SW 1271 (cell line): ENCODE measurements around the gene KBTBD12.
A peak's percentile ranks its signal among the peaks of the same experiment; 100 is the strongest.

ENCODE experiments used
- DNase-seq, 2 experiments: peaks; one replicate each; lab custom pipeline; 2025; lab: John Stamatoyannopoulos, UW

The KBTBD12 gene

GRCh38 chr3:127953091-127954035 lies 38.3 kb downstream of the KBTBD12 start:
- no peak for DNase-seq

DNA sequence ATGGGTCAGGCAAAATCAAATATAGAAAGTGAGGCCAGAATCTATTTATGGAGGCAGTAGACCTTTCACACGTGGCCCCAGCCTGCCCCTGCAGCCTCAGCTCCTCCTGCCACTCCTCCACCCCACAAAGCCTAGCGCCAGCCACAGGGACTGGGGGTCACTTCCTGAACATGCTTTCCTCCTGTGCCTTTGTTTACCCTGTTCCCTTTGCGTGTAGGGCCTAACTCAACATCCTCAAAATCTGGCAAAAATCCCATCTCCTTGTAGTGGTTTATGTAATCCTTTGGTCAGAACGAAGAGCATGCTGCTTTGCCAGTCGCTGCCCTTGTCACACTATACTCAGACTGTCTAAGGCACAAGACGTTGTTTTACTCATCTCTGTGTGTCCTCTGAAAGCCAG lies 39.6 kb downstream of the KBTBD12 start:
- DNase-seq, result no peak

DNA sequence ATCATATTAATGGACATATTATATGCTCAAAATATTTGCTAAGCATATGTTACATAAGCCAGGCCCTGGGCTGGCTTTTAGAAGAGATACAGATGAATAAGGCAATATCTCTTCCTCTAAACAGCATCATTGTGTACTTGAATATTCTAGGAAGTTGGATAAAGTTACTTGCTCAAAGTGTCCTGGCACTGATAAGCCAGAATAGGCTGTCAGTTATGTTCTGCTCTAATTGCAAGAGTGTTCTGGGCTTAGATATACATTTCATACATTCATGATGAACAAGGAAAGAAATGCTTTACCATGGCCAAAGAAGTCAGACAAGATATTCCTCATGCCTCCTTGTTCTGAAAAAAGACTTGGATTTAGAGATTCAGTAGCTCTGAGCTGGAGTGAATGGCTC lies 40.7 kb downstream of the KBTBD12 start:
- no peak for DNase-seq

- DNase-seq, result no peak
Measured at GRCh38 chr3:127959041-127959440, 44.0 kb downstream of the KBTBD12 start.

- DNase-seq, result peak in 1 of 2 experiments; percentile 13
Measured at GRCh38 chr3:127959873-127960272, 44.8 kb downstream of the KBTBD12 start.

DNA sequence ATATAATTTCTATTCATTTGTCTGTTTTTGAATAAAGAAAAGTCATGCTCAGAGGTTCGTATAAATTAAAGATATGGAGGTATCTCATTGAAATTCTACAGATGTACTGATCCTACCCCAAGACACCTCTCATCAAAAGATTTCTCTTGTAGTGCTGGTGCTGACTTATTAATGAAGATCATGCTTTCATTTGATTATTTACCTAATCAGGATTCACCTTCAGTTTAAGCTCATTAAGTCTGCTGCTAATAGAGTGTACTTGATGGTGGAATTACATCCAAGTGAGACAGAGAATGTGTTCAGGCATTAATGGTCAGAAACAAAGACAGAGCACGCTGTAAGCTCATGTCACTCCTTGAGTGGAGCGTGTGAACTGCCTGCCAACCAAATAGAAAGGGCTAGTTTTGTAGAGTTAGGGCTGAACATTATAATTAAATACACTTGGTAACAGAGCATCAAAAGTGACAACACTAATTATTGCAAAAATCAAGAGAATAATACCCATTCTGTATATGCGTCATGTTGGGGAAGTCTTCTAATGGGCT lies 45.5 kb downstream of the KBTBD12 start:
- DNase-seq, result no peak

- DNase-seq, result no peak
Measured at GRCh38 chr3:127961124-127961523, 46.1 kb downstream of the KBTBD12 start.

DNA sequence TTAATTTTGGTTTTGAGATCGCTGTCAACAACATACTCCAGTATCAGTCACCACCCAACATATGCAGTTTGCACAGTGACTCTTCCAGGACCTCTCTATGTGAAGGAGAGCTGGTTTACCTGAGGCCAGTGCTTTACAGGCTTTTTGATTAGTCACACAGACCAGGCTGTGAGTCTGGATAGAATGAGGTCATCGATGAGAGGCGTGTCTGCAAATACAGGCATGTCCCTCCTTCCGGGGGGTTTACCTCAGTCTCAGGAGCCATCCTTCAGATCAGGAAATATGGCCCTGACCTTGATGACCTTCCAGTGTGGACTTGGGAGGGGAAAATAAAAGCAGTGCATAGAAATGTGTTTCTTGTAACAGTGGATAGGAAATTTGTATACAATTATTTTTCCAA lies 46.9 kb downstream of the KBTBD12 start:
- no peak for DNase-seq

- no peak for DNase-seq
Measured at GRCh38 chr3:127962937-127963336, 47.9 kb downstream of the KBTBD12 start.

DNA sequence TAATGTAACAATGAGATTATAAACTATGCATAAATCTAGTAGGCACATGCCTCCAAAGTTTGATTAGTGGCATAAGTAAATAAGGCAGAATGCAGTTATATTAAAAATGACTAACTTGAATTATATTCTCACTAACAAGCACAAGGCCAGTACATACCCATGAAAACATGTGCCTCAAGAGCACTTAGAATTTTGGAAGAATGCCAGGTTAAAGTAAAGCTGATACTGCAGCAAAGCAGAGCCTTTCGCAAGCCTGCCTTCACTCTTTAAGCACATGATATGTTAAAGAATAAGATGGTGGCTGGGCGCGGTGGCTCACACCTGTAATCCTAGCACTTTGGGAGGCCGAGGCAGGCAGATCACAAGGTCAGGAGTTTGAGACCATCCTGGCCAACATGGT lies 49.0 kb downstream of the KBTBD12 start:
- DNase-seq, result no peak

DNA sequence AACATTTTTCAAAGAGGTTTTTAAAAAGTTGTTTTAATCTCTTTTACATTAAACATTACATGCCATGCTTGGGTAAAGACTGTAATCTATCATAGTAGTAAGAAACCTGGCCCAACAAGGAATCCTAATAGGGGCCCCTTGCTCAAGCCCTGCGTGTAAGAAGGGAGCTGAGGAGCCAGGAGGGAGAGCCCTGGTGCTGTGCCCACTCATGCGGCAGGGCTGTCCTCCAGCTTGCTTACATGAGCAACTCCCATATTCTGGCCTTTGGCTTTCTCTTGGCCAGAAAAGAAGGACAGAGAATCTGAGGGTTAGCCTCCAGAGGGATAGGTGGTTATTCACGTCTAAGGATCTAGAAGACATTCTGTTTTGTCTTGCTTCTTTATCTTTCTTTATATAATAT lies 49.8 kb downstream of the KBTBD12 start:
- DNase-seq, result no peak

- no peak for DNase-seq
Measured at GRCh38 chr3:127967316-127967715, 52.3 kb downstream of the KBTBD12 start.

- DNase-seq, result peak; percentile 6 to 59
Measured at GRCh38 chr3:127970966-127971592, 56.0 kb downstream of the KBTBD12 start.

- no peak for DNase-seq
Measured at GRCh38 chr3:127974226-127974625, 59.2 kb downstream of the KBTBD12 start.

- no peak for DNase-seq
Measured at GRCh38 chr3:127975153-127976029, 60.4 kb downstream of the KBTBD12 start.

DNA sequence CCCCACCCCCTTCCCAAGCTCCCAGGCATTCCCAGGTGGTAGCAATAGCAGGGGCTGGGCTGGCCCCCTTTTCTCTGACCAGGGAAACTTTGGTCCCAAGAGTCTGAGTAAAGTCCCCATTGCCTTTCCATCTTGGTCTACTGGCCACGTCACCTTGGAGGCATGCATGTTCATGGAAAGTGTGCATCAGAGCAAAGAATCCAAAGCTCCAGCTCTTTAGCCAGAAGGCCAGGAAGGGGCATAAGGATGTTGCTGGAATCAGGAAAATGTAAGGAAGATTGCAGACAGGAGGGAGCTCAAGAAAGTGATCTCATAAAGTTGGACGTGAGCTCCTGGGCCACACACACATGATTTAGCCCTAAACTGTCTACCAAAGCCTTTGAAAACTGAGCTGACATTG lies 63.6 kb downstream of the KBTBD12 start:
- DNase-seq, result no peak

DNA sequence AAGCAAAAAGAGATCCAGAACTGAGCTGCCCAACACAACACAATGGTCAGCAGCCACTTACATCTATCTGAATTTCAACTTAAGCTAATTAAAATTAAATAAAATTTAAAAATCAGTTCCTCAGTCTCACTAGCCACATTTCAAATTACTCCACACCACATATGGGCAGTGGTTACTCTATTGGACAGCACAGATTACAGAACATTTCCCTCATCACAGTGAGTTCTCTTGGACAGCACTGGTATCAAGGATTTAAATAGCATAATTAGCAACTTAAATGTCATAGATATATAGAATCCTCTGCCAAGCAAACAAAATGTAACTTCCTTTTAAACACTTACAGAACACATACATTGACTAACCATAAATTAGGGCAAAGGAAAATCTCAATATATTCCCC lies 64.4 kb downstream of the KBTBD12 start:
- no peak for DNase-seq

- DNase-seq, result no peak
Measured at GRCh38 chr3:127981097-127981496, 66.1 kb downstream of the KBTBD12 start.

DNA sequence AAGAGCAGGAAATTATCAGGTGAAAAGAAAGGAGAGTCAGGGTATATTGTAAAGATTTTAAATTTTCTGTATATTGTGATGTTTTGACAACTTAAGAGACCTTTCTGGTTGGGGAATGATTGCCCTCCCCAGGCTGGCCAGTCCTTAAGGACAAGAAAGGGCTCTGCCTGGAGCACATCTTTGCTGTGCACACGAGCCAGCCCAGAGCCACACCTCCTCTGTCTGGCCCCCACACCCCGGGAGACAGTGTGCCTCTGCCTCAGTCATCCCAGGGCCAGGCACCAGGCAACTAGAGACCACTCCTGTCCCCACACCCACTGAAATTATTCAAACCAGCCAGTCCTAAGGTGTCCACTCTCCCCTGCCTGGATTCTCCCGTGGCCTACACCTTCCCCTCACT lies 67.1 kb downstream of the KBTBD12 start:
- DNase-seq, result no peak

- no peak for DNase-seq
Measured at GRCh38 chr3:127984241-127984975, 69.4 kb downstream of the KBTBD12 start.

- no peak for DNase-seq
Measured at GRCh38 chr3:127985216-127985615, 70.2 kb downstream of the KBTBD12 start.
